GM21381 (cell line): Measurements from ENCODE around the gene SHLD2.
A peak's percentile ranks its signal among the peaks of the same experiment; 100 is the strongest.
"Not testable (repeated sequence)": the region's sequence is repeated elsewhere in the genome, so short reads cannot be mapped to it uniquely, and the experiment has no call there.

Experiments used
- ATAC-seq: cut with Tn5 transposase; IDR thresholded peaks from one replicate; pipeline ENCODE4 v1.9.1; 2021; ENCODE audit warnings: mild to moderate bottlenecking, moderate library complexity; ENCODE audit not compliant: unreplicated experiment

SHLD2 gene

DNA sequence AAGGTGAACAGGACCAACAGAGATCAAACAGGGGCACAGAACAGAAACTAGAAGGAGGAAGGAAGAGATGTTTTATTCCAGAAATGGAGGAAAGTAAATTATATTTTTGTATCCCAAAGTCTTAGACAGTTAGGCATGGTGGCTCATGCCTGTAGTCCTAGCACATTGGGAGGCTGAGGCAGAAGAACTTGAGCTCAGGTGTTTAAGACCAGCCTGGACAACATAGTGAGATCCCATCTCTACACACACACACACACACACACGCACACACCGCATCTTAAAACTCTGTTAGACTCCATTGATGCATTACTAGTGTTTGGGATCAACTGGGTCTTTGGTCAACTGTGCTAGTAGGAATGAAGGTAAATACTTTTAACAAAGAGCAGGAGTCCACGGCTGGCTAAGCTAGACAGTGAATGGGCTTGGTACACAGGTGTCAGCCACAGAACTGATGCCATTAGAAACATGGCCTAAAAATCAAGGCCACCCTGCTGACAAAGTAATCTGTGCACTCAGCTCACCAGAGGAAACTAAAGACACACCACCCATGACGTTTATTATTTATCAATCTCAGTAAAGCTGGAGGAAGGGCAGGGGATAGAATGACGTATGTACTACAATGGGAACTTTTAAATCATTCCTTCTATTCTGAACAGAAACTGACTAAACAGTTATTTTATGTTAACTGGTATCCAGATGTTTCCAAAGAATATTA, 11.3 kb upstream of the SHLD2 start:
- ATAC-seq: peak; percentile 37

DNA sequence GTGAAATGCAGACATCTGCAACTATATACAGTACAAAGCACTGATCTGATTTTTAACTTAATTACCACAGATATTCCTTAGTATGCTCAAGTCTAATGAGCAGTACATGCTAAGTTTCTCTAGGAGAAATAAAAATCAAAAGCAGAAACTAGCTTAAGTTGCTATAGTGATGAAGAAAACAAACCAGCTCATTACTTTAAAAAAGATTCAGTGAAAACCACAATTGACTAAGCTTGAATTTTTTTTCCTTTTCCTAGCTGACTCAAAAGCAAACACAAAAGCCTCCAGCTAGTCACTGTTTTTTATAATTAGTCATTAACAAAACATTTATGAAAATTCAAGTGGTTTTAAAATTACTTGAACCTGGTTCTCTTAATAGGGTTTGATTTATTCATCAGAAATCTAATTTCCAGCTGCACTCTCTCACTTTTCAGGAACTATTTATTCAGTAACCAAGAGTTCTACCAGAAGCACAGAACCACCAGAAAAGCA, 10.7 kb upstream of the SHLD2 start:
- ATAC-seq: peak; percentile 64

DNA sequence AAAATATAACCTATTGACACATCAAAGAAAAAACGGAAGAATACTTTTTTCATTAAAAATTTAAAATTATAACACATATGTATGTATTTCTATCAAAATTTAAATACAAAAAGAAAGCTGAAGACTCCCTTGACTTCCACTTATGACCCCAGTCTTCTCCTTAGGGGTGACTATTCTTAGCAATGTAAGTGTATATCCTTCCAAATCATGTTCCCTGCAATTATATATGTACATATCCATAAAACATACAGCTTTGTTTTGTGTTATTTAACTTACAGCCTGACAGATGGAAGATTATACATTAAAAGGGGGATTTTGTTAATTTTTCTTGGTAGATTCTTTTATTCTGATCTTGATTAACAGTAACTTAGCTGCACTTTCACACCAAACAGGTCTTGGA, 9.5 kb upstream of the SHLD2 start:
- no peak for ATAC-seq

DNA sequence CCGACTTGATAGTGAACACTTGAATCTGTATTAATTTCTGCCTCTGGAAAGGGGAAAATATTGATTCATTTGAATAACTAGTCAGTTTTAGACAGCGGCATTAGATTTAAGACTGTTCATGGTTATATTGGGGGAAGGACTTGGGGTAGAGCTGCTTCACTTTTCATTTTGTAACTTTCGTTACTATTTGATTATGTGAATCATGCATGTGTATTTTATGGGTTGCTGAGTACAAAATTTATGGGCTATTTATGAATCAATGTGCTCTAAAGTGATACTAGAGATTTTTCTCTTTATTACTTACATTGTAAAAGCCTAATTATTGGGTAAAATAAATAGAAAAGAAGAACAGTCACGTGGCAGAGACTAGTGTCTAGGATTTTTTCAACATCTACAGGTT, 5.3 kb upstream of the SHLD2 start:
- no peak for ATAC-seq

DNA sequence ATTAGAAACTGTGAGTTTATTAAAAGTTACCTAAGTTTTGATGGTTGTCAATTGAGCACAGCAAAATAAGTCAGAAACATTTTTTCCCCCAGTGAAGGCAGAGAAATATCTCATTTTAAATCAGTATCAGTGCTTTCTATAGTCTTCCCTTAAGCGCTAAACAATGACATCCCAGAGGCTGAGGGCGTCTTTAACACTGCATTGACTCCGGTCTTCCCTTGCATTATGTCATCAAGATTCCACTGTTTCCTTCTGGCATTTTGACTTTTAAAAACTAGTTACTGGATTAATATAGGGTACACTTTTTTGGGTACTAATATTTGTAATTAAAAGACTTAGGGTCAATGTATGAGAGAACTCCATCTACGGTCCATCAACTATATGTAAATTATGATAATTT, 4.2 kb upstream of the SHLD2 start:
- ATAC-seq: no peak

DNA sequence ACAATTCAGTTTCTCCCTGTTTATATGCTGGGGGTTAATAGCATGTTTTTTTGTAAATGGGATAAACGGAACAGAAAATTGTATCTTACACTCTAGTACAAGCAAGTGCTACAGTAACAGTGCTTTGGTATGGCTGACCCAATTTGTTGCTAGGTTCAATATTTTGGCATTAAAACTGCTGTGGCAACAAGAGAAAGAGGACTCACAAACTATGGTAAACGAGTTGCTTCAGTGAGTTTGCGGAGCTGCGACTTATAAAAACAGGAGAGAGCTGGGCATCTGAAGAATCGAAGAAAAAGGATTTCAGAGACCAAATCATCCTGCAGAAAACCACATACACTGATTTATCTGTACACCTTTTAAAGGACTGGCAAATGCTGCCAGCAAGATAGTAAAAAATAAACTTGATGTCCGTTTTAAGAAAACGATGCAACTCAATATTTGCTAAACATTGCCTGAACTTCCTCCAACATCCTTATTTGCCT, 2.6 kb upstream of the SHLD2 start:
- no peak for ATAC-seq

DNA sequence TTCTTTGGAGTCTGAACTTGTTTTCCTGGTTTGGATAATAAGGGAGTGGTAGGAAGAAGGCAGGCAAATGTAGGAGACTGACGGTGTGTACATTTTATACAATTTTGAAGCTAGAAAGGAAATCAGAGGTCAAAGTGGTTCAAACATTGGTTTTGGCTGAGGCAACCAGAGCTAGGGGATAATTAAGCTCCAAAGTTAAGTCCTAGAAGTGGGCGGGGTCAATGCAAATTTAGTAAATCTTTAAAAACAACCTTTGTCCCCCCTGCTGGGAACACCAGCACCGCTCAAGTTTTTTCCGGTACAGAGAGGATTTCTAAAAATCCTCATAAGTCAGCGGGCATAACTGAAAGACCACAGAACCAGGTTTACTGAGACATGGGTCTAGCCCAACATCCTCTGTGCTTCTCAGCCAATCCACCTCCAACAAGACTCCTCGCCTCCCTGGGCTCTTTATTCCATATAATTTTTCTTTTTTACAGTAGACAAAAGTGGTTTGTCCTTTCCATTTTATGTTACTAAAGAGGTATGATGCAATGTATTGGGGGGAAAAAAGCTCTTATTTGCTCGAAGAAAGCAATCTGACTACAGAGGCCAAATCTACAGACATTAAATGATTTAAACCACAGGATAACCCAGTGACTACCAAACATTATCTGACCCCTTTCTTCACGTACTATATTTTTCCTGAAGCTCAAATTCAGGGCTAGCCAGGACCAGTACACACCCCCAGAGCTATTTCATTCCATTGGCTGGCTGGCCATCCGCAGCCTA, 2.0 kb upstream of the SHLD2 start:
- ATAC-seq: no peak

DNA sequence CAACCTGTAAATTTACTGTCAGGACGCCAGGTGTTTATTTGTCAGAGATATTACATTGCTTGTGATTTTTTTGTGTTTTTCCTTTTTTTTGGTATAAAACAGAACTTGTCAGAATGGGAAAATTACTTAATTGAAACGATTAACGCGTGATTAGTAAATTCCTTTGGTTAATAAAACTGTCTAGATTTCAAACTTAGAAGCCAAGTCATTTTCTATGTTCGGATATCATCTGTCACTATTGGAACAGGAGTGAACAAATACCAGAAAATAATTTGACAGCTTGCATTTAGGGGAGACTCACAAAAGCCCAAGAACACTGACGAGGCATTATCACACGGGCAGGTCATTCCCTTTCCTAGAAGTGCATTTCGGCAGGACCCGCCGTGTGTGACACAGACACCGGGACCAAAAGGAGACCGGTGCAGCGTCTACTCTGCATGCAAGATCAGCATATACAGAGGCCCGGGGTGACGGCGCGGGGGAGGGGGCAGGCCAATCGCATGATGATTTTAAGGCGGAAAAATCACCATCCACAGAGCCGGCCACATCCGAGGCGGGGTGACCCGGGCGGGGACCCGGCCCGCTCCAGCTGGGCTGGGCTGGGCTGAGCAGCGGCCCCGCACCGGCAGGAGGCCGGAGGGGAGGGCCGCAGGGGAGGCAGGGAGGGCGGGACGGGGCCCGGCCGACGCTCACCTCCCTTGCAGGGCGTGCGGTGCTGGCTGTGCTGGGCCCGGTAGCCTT, 1.2 kb upstream of the SHLD2 start:
- peak; percentile 28 for ATAC-seq

DNA sequence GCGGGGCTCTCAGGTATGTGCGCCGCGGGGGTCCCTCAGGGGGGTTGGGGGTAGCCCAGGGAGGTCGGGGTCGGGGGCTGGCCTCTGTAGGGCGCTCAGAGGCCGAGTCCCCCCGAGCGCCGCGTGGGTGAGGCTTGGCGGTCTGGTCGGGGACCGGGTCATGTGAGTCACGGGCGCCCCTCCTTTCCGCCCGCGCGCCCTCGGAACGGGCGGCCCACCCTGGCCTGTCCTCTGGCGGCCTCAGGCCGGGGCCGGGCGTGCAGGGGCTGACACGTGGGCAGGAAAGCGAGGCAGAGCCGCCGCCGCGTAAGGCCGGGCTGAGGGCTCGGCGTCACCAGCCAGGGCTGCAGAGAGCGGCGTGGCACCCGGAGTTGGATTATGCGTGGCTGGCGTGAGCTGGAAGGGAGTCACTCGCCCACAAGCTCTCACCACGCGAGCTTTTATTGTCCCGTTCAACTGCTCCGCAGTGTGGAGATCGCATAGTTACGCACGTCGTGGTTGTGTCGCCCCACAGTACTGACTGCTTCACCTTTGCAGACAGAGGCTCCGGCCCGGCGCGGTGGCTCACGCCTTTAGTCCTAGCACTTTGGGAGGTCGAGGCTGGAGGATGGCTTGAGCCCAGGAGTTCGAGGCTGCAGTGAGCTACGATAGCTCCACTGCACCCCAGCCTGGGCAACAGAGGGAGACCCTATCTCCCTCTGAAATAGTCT, 385 bp downstream of the SHLD2 start:
- peak; percentile 57 for ATAC-seq

DNA sequence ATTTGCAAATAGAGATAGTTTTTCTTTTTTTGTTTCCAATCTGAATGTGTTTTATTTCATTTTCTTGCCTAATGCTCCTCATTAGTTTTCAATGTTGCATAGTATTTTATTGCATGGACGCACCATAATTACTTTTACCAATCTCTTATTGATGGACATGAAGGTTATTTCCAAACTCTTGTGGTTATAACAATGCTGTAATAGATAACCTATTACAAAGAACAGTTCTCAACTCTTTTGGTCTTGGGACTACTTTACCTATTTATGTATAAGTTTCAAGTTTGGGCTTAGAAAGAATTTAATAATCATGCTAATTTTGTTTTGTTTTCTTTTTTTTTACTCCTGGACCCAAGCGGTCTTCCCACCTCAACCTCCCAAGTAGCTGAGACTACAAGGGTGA, 7.0 kb downstream of the SHLD2 start:
- no peak for ATAC-seq

DNA sequence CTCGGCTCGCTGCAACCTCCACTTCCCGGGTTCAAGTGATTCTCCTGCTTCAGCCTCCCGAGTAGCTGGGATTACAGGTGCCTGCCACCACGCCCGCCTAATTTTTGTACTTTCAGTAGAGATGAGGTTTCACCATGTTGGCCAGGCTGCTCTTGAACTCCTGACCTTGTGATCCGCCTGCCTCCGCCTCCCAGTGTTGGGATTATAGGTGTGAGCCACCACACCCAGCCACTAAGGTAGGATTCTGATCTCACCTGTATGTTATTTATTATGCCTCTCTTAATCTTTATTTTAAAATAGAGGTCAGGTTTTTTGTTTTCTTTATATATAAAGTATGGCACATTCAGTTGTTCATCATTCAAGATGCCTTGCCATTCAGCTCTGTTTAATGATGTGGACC, 9.7 kb downstream of the SHLD2 start:
- ATAC-seq: not testable (repeated sequence)

DNA sequence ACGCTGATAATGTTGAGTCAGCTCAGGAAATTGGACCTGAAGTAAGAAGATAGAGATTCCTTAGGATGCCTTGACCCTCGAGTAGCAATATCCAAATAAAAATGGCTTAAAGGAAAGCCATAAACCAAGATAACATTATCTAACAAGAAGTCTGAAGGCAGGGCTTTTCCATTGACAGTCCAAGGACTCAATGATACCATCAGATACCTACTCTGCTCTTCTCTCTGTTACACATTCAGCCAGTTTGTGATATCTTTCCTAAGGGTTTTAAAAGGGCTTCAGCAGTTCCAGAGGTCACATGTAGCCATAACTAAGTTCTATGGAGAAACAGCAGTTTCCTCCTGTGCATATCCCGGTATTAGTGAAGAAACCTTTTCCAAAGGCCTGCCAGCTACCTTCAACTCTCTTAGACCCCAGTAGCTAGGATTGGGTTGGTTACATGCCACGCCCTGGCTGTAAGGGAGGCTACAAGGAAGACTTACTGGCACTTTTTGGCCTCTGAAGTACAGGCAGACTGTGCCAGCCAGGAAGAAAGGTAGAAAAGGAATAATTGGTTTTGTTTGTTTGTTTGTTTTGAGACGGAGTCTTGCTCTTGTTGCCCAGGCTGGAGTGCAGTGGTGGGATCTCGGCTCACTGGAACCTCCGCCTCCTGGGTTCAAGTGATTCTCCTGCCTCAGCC, 10.6 kb downstream of the SHLD2 start:
- no peak for ATAC-seq

DNA sequence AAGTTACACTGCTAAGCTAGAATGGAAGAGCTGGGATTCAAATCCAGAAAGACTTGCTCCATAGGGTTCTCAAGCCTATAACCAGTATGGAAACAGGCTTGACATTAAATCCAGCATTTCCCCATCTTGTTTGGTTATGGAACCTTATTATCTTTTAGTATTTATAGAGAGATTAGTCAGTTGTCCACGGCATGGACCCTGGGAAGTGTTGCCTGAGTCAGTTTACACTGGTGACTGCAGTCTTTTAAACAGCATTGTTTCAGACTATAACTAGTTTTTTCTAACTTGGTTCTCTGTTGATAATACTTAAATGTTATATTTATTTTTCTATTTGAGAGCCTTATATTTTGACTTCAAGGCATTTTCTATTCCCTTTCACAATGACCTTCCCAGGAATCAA, 23.1 kb downstream of the SHLD2 start:
- ATAC-seq: not testable (repeated sequence)

DNA sequence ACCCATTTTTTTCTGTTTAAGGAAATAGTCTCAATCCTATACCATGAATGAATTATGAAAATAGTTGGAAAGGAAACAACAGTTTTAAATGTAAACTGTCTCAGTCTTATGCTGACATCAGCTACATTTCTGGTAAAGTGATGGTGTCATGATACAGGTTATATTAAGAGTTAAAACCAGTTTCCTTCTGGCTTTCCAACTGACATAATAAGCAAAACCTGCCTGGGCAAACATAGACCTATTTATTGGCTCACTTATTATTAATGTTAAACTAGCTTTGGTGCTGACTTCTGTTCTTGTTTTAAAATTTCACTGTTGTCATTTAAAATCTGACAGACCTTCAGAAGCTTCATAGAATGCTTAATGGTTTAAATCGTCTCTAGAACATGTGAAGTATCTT, 24.0 kb downstream of the SHLD2 start:
- not testable (repeated sequence) for ATAC-seq

DNA sequence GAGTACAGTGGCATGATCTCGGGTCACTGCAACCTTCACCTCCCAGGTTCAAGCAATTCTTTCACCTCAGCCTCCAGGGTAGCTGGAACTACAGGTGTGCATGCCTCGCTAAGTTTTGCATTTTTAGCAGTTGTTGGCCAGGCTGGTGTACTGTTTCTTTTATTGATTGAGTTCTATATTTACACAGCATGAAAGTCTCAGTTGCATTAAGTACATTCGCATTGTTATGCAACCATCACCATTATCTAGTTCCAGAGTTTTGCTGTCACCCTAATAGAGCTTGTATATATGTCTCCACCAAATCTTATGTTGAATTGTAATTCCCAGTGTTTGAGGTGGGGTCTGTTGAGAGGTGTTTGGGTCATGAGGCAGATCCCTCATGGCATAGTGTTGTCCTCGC, 28.3 kb downstream of the SHLD2 start:
- not testable (repeated sequence) for ATAC-seq

DNA sequence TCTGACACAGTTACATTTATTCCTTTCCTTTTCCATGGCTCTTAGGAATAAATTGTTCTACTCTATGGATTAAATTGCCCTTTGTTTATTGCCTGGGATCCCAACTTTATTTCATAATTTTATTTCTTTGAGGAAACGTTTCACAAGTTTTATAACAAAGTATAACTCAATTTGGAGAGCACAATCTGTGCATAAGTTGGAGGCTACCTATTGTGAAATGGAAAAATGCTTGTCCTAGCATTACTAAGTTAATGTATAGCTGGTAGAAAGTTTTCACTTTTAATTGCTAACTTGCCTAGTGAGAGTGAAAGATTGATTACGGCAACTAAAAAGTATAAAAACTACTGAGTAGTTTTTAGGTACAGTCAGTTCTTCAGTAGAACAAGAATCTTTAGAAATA, 32.0 kb downstream of the SHLD2 start:
- not testable (repeated sequence) for ATAC-seq

DNA sequence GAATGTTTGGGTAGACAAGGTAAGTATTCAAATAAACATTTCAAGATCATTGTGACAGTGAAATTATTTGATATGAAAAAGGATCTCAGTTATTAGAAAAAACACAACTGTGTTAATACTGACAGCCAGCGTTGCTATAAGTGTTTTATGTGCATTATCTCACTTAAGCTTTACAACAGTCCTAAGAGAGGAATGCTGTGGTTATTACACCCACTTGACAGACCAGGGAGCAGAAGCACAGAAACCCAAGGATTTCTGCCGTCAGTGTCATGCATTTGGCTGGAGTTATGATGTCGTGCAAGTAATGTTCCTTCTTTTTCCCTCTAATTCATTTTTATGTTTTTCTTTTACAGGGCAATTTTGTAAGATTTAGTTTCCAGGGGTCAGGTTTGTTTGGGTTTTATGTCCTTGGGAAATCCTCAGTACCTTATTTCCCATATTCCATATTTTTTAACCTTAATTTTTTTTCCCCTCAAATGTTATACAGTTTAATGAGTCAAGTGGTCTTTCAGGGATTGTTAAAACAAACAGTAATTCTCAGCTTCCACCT, 32.7 kb downstream of the SHLD2 start:
- not testable (repeated sequence) for ATAC-seq

DNA sequence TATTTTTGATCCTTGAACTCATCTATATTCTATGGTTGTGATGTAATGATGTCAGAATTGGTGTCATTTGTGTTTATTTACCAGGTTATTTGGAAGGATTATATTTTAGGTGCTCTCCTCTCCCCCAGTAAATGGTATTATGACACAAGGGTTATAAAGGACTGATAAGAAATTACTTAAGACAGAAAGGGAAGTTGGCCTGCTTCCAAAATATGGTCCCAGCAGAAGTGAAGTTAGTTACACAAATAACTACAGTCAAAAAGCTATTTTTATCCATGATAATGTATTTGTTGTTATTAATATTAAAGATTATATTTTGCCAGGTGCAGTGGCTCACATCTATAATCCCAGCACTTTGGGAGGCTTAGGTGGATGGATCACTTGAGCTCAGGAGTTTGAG, 37.2 kb downstream of the SHLD2 start:
- ATAC-seq: not testable (repeated sequence)

DNA sequence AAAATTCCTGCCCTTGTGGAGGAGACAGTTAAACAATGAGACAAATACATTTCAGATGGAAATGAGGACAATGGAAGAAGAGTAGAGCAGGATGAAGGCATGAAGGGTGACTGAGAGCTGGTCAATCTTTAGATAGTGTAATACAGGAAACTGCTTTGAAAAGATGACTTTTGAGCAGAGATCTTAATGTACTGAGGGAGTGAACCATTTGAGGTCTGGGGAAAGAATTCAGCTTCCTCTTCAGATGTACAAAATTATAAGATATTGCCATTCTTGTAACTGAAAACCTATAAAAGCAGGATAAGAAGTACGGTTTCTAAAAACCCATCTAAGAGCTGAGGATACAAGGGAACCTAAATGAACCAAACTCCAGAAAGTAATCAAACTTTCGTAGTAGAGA, 38.9 kb downstream of the SHLD2 start:
- ATAC-seq: not testable (repeated sequence)

DNA sequence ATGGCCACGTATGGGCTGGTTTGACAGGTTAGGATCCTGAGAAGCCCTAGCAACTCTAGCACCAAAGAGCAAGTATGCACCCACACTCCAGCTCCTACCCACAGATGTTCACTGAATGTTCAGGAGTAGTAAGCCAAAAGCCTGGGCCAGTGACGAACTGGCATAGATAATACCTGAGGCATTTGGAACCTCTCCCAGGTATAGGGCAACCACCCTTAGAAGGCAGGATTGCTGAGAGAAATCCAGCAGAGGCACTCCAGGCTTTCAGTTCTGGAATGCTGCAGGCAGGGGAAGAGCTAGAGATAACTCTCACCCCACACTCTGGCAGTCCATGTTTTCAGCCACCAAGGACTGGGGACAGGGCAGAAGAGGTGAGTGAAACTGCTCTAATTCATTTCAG, 39.4 kb downstream of the SHLD2 start:
- ATAC-seq: not testable (repeated sequence)
